Smooth muscle cell of the coronary artery (primary cell): ENCODE results near the gene MAP3K12. TPM values are rescaled to one million over a fixed set of nuclear protein-coding genes. Genes with fewer than 3 reads are reported as not detected.

Experiments used
- total RNA-seq: library from RNA; depleted of rRNA; stranded (reverse); fragments of >200 nt; gene quantifications from 2 replicates; pipeline ENCODE4 v1.2.3, GENCODE V29; 2014; ENCODE audit warnings: low replicate concordance

The MAP3K12 gene
- total RNA-seq: 16.1 and 48.9 TPM in 2 replicates

GRCh38 chr12:53499266-53500141 is at the start of gene MAP3K12:
Gene MAP3K12 (minus strand): TSS chr12:53499458. CDS start chr12:53487391, 12,067 bp downstream.

GRCh38 chr12:53506881-53507602 is 7.8 kb upstream of the MAP3K12 start, which contains the start of gene NPFF:
Gene NPFF (minus strand): TSS chr12:53507484. CDS start chr12:53507474, 10 bp downstream.

DNA sequence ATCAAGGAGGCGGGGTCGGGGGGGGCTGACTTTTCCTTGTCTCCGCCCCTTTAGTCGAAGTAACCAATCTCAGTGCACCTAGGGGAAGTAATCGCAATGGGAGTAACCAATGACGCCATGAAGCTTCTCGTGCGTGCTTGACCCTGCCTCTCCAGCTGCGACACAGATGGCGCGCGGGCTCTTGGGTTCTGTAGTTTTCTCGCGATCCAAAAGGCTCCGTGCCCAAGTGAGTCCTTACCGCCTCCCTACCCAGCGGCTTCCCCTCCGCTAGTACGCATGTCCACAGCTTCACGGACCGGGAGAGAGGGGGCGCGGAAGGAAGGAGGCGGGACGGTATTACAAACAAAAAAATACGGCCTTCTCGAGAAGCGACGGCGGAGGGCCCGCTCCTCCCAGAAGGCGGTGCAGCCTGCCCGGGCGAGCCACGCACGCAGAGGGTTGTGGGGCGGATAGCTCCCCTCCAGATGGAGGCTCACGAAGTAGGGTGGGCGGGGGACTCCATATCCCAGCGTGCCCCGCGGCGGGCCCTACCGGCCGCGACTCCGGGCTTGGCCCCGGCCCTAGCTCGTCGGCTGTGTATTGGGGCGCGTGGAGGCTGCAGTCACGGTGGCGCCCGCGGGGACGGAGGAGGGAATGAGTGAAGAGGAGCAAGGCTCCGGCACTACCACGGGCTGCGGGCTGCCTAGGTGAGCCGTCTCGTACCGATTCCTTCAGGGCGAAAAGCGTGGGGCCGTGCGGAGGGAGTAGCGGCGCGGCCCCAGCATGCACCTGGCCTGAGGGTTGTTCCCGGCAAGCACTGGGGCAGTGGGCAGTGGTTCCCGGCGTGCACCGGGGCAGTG is 1.7 kb upstream of the MAP3K12 start, which contains the start of gene TARBP2:
TSS of gene TARBP2 (plus strand) at position 508 of the 839 bp plus-strand sequence. CDS start at position 634, 126 bp downstream.

GRCh38 chr12:53451661-53452158 is 47.5 kb downstream of the MAP3K12 start, which contains the start of gene PCBP2:
Gene PCBP2 (plus strand): TSS chr12:53452102. CDS start chr12:53454801, 2,699 bp downstream.

GRCh38 chr12:53441040-53441833 is 58.0 kb downstream of the MAP3K12 start, which contains the start of gene PRR13:
Gene PRR13 (plus strand): TSS chr12:53441734. CDS start chr12:53442715, 981 bp downstream.

Other genes with a start within 250 kb of the MAP3K12 start
- 0.70 and 1.2 TPM in 2 replicates for gene ESPL1, start 231.2 kb downstream of the MAP3K12 start, total RNA-seq
- gene PFDN5, start 203.9 kb downstream of the MAP3K12 start, total RNA-seq: 692 and 1,810 TPM in 2 replicates
- 45.7 and 49.9 TPM in 2 replicates for gene MYG1, start 199.8 kb downstream of the MAP3K12 start, total RNA-seq
- gene AAAS, start 177.8 kb downstream of the MAP3K12 start, total RNA-seq: 31.4 and 34.7 TPM in 2 replicates
- not detected in 2 replicates for gene SP7, start 163.1 kb downstream of the MAP3K12 start, total RNA-seq
- gene SP1, start 119.3 kb downstream of the MAP3K12 start, total RNA-seq: 20.6 and 22.9 TPM in 2 replicates
- gene AMHR2, start 75.6 kb downstream of the MAP3K12 start, total RNA-seq: not detected in 2 replicates
- gene PRR13, start 57.7 kb downstream of the MAP3K12 start, total RNA-seq: 12.1 and 21.4 TPM in 2 replicates
- 210 and 235 TPM in 2 replicates for gene PCBP2, start 47.4 kb downstream of the MAP3K12 start, total RNA-seq
- 24.5 and 36.5 TPM in 2 replicates for gene TARBP2, start 1.8 kb upstream of the MAP3K12 start, total RNA-seq
- gene NPFF, start 8.0 kb upstream of the MAP3K12 start, total RNA-seq: not detected in 2 replicates
- gene ATF7, start 126.9 kb upstream of the MAP3K12 start, total RNA-seq: 5.8 and 9.7 TPM in 2 replicates
- 74.3 and 143 TPM in 2 replicates for gene ATP5MC2, start 176.6 kb upstream of the MAP3K12 start, total RNA-seq
- gene CALCOCO1, start 228.0 kb upstream of the MAP3K12 start, total RNA-seq: 62.5 and 160 TPM in 2 replicates